Endothelial cell of umbilical vein (primary cell): ENCODE measurements around the gene TULP4.

Experiments
- EZH2 ChIP-seq: IDR thresholded peaks from 2 replicates; pipeline ENCODE4 v1.6.1; 2012; ENCODE audit warnings: borderline replicate concordance, low read depth, mild to moderate bottlenecking, moderate library complexity, low read length, inconsistent platforms; ENCODE audit not compliant: severe bottlenecking
- MAX ChIP-seq: IDR thresholded peaks from 2 replicates; pipeline ENCODE4 v1.6.1; 2011; ENCODE audit not compliant: insufficient read depth, insufficient read length
- MYC ChIP-seq: IDR thresholded peaks from one replicate; pipeline ENCODE4 v1.6.1; 2011; ENCODE audit warnings: mild to moderate bottlenecking, low read depth, low read length
- POLR2A ChIP-seq: IDR thresholded peaks from 2 replicates; pipeline ENCODE4 v1.6.1; 2012; ENCODE audit warnings: low read depth, mild to moderate bottlenecking, control low read depth, low read length
- POLR2AphosphoS5 ChIP-seq: IDR thresholded peaks from 2 replicates; pipeline ENCODE4 v1.6.1; 2012; ENCODE audit warnings: low read depth, mild to moderate bottlenecking, control low read depth, low read length, moderate library complexity; ENCODE audit not compliant: insufficient read depth
- TF ChIP-seq, protein P1 (sequence below), 2 donors: IDR thresholded peaks; 1 replicate in 1 of 2; 2 replicates in 1 of 2; pipeline ENCODE4 v1.5.1; 2011; ENCODE audit warnings: low read length in 2 of 2, mild to moderate bottlenecking in 2 of 2, moderate library complexity in 2 of 2, control low read depth in 1 of 2, inconsistent platforms in 1 of 2, low read depth in 1 of 2; ENCODE audit not compliant: insufficient read depth in 1 of 2; ENCODE audit errors: extremely low read depth in 1 of 2

DNA sequence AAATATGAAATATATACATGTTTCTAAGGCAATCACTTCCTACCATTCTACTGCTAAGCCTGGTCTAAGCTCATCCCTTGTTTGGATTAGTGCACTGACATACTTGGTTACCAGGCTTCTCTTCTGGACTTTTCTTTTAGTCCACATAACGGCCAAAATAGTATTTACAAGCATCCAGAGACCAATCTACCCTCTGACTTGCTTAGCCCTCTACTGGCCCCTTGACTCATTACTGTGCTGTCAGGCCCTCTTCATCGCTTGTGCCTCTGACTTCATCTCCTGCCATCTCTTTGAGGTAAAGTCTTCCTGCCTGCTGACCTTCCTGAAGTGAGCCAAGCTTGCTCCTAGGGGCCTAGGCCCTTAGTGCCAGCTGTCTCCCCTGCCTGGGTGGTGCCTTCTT is 35.1 kb downstream of the TULP4 start:
- TF ChIP-seq, protein P1, sequence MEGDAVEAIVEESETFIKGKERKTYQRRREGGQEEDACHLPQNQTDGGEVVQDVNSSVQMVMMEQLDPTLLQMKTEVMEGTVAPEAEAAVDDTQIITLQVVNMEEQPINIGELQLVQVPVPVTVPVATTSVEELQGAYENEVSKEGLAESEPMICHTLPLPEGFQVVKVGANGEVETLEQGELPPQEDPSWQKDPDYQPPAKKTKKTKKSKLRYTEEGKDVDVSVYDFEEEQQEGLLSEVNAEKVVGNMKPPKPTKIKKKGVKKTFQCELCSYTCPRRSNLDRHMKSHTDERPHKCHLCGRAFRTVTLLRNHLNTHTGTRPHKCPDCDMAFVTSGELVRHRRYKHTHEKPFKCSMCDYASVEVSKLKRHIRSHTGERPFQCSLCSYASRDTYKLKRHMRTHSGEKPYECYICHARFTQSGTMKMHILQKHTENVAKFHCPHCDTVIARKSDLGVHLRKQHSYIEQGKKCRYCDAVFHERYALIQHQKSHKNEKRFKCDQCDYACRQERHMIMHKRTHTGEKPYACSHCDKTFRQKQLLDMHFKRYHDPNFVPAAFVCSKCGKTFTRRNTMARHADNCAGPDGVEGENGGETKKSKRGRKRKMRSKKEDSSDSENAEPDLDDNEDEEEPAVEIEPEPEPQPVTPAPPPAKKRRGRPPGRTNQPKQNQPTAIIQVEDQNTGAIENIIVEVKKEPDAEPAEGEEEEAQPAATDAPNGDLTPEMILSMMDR (IDR thresholded peaks at IDR 0.05; ENCODE audit: extremely low read depth in 1 of 2, insufficient read depth in 1 of 2, low read depth in 1 of 2, low read length in 2 of 2) = no peak
- TF ChIP-seq POLR2AphosphoS5 (no peak), POLR2A (no peak), EZH2 (no peak), MAX (no peak), MYC (no peak)
